GM18951 (cell line): ENCODE measurements around the gene MGAT4B.
"Not testable (repeated sequence)": the region's sequence is repeated elsewhere in the genome, so short reads cannot be mapped to it uniquely, and the experiment has no call there.

Experiments
- POLR2A ChIP-seq: IDR thresholded peaks from 4 replicates; pipeline ENCODE4 v1.6.1; 2011; ENCODE audit warnings: mild to moderate bottlenecking; ENCODE audit not compliant: insufficient read length, insufficient read depth; ENCODE audit errors: extremely low read depth
- in situ Hi-C: fragments of 300-500 bp; cut with MboI; formaldehyde crosslinking; loops from one replicate; pipeline ENCODE4 v1.12.0; 2022; ENCODE audit warnings: low sequenced_read_pairs, mixed read lengths, inconsistent platforms; ENCODE audit not compliant: unreplicated experiment

Gene MGAT4B

DNA sequence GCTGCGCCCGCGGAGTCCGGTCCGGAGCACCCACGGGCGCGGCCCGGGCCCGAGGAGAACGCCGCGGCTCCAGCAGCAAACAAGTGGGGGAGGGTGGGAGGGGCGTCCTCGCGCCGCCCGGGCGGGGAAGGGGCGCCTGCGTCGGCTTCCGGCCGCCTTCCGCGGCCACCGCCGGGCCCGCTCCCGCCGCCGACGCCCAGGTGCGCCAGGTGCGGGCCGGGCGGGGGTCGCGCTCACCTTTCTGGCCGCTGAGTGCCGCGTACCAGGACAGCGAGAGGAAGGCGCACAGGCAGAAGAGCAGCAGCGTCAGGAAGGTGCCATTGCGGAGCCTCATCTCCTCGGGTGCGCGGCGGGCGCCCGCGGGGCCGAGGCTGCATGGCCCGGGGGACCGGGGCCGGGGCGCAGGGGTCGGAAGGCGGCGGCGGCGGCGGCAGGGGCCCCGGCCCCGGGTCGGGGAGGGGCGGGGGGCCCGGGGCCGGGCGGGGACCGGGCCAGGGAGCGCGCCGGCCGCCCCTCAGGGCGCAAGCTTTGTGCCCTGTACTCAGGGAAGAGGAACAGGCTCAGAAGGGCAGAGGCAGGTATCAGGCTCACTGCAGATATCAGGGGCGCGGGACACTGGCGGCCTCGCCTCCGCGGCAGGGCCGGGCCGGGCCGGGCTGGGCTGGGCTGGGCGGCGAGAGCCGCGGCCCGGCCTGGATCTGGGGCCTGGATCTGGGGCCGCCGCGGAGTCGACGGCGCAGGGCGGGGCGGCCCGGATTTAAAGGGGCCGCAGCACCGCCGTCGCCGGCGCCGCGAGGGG, at the start of gene MGAT4B:
TSS of gene MGAT4B (minus strand) at position 617 of the 799 bp plus-strand sequence. CDS start at position 334, 283 bp downstream.
- TF ChIP-seq POLR2A: peak; percentile 72
- in situ Hi-C loops: no loop called here

- in situ Hi-C loops: no loop called here
- TF ChIP-seq POLR2A: no peak
Observed at GRCh38 chr5:179854356-179854755, 47.7 kb upstream of the MGAT4B start.

GRCh38 chr5:179852993-179853547, 46.4 kb upstream of the MGAT4B start:
- TF ChIP-seq POLR2A: no peak
- in situ Hi-C loops: no loop called here

- no peak for TF ChIP-seq POLR2A
- in situ Hi-C loops: no loop called here
Observed at GRCh38 chr5:179841621-179842020, 35.0 kb upstream of the MGAT4B start.

DNA sequence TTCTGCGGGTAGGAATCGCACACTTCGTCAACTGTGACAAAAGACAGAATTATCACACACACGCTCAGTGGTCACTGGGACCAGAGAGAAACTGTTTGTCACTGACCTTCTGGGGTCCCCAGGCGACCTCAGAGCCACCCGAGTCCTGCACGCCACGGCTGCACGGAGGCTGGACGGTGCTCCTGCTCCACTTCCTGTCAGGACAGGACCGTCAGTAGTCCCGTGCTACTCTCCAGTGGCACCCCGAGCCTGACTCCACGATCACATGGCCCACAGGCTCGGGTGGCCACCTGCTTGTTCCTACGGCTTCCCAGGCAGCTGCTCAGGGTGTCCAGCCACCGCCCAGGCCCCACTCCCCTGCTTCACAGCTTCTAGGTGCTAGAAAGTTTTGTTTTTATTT, 34.1 kb upstream of the MGAT4B start:
- in situ Hi-C loops: no loop called here
- TF ChIP-seq POLR2A: no peak

- in situ Hi-C loops: no loop called here
- no peak for TF ChIP-seq POLR2A
Observed at GRCh38 chr5:179840321-179840720, 33.7 kb upstream of the MGAT4B start.

GRCh38 chr5:179839328-179840256, 32.9 kb upstream of the MGAT4B start:
- in situ Hi-C loops: no loop called here
- no peak for TF ChIP-seq POLR2A

DNA sequence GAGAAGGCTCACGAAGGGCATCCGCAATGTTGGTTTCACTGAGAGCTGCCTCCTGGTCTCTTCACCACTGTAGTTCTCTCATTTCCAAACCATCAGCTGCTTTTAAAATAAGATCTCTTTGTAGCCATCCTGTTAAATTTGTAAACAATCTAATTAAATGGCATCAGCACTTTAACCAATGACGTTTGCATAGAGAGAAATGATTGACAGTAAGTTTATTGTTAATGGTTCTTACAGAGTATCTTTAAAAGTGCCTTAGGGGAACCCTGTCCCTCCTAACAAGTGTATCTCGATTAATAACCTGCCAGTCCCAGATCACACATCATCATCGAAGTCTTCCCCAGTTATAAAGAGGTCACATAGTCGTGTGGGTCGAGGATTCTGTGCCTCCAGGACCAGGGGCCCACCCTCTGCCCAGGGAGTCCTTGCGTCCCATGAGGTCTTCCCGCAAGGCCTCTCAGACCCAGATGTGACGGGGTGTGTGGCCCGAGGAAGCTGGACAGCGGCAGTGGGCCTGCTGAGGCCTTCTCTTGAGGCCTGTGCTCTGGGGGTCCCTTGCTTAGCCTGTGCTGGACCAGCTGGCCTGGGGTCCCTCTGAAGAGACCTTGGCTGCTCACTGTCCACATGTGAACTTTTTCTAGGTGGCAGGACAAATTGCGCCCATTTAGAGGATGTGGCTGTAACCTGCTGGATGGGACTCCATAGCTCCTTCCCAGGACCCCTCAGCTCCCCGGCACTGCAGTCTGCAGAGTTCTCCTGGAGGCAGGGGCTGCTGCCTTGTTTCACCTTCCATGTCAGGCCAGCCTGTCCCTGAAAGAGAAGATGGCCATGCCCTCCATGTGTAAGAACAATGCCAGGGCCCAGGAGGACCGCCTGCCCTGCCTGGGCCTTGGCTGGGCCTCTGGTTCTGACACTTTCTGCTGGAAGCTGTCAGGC, 30.7 kb upstream of the MGAT4B start:
- TF ChIP-seq POLR2A: no peak
- in situ Hi-C loops: no loop called here

DNA sequence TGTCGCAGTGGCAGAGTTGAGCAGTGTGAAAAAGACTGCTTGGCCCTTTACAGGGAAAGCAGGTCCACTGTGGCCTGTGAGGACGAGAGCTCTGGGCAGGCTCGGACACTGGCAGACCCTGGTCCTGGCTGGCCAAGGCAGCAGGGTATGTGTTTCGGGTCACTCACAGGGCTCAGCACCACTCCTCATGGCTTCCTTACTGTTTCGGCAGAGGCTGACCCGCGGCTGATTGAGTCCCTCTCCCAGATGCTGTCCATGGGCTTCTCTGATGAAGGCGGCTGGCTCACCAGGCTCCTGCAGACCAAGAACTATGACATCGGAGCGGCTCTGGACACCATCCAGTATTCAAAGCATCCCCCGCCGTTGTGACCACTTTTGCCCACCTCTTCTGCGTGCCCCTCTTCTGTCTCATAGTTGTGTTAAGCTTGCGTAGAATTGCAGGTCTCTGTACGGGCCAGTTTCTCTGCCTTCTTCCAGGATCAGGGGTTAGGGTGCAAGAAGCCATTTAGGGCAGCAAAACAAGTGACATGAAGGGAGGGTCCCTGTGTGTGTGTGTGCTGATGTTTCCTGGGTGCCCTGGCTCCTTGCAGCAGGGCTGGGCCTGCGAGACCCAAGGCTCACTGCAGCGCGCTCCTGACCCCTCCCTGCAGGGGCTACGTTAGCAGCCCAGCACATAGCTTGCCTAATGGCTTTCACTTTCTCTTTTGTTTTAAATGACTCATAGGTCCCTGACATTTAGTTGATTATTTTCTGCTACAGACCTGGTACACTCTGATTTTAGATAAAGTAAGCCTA, 29.8 kb upstream of the MGAT4B start:
- in situ Hi-C loops: no loop called here
- peak; percentile 18 for TF ChIP-seq POLR2A

GRCh38 chr5:179834871-179835270, 28.2 kb upstream of the MGAT4B start:
- in situ Hi-C loops: not testable (repeated sequence)

GRCh38 chr5:179834120-179834519, 27.5 kb upstream of the MGAT4B start:
- in situ Hi-C loops: no loop called here
- no peak for TF ChIP-seq POLR2A

- no peak for TF ChIP-seq POLR2A
- in situ Hi-C loops: no loop called here
Observed at GRCh38 chr5:179833709-179834070, 27.0 kb upstream of the MGAT4B start.

GRCh38 chr5:179833056-179833708, 26.5 kb upstream of the MGAT4B start:
- TF ChIP-seq POLR2A: no peak
- in situ Hi-C loops: no loop called here
